ENCODE measurements around the gene PIPOX.

DNA sequence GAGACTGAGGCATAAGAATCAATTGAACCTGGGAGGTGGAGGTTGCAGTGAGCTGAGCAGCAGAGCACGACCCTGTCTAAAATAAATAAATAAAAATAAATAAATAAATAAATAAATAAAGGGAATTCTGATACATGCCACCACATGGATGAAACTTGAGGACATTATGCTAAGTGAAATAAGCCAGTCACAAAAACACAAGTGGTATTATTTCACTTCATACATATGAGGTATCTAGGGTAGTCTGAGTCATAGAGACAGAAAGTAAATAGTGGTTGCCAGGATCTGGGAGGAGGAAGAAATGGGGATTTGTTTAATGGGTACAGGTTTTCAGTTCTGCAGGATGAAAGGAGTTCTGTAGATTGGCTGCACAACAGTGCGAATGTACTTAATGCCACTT is 16.3 kb downstream of the PIPOX start:
- TF ChIP-seq, protein P1, sequence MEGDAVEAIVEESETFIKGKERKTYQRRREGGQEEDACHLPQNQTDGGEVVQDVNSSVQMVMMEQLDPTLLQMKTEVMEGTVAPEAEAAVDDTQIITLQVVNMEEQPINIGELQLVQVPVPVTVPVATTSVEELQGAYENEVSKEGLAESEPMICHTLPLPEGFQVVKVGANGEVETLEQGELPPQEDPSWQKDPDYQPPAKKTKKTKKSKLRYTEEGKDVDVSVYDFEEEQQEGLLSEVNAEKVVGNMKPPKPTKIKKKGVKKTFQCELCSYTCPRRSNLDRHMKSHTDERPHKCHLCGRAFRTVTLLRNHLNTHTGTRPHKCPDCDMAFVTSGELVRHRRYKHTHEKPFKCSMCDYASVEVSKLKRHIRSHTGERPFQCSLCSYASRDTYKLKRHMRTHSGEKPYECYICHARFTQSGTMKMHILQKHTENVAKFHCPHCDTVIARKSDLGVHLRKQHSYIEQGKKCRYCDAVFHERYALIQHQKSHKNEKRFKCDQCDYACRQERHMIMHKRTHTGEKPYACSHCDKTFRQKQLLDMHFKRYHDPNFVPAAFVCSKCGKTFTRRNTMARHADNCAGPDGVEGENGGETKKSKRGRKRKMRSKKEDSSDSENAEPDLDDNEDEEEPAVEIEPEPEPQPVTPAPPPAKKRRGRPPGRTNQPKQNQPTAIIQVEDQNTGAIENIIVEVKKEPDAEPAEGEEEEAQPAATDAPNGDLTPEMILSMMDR (IDR thresholded peaks at IDR 0.05), result no peak
- TF ChIP-seq EZH2phosphoT487 (IDR thresholded peaks at IDR 0.05), result no peak
- no peak for TF ChIP-seq EZH2 (IDR thresholded peaks at IDR 0.05)
